ENCODE data around the gene GABRR3. TPM values are rescaled to one million over a fixed set of nuclear protein-coding genes. Genes with fewer than 3 reads are reported as not detected.

The GABRR3 gene
- total and polyA plus RNA-seq, 2 experiments from 2014 or later, result not detected

DNA sequence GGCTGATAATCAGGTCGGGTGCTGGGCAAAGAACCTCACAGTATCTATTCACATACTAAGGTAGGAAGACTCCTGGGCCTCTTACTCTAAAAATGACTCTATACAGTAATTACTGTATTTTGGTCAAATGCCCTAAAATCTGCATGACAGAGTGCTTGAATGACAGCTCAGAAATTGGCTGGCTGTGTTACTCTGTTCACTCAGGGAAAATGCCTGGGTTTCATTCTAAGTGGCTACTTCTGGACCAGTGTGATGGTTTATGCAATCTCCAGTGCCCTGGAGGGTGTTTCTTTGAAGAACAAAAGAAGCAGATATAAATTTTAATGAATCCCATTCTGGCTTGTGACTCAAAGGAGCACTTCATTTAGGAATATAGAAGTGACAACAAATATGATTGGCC lies 2.2 kb downstream of the GABRR3 start (continued):
- TF ChIP-seq ZNF462 (CRISPR knock-in tag; IDR thresholded peaks at IDR 0.05), result no peak
- no peak for TF ChIP-seq EZH2phosphoT487 (IDR thresholded peaks at IDR 0.05; ENCODE audit: unreplicated experiment)

GRCh38 chr3:98032265-98032664 lies 2.9 kb downstream of the GABRR3 start:
- no peak for ATAC-seq
- Histone ChIP-seq H2AFZ (no peak overlapping the region), H3K4me1 (ENCODE audit: insufficient read depth) (no peaks in the 10 kb centered on the region), H3K36me3 (ENCODE audit: insufficient read depth) (no peaks in the 10 kb centered on the region), H3K27me3 (ENCODE audit: insufficient read depth) (no peaks in the 10 kb centered on the region), H3K9me2 (ENCODE audit: insufficient read depth) (no peaks in the 10 kb centered on the region), H3K27ac (ENCODE audit: low read depth) (no peak overlapping the region), H3K79me2 (replicated peaks; ENCODE audit: insufficient read depth) (no peaks in the 10 kb centered on the region), H3F3A (replicated peaks; ENCODE audit: low read depth) (no peaks in the 10 kb centered on the region), H3K4me3 (no peak overlapping the region), H3K4me2 (no peak overlapping the region), H4K20me1 (replicated peaks; ENCODE audit: insufficient read depth) (no peaks in the 10 kb centered on the region)
- Mint-ChIP-seq H3K4me3 (no peak overlapping the region), H3K27ac (no peak overlapping the region), H3K27me3 (ENCODE audit: insufficient read depth, low read depth, poor library complexity) (no peaks in the 10 kb centered on the region), H3K4me1 (peaks cover 18% of the 10 kb centered on the region; the same call in 2 of the 3 replicates), H3K36me3 (ENCODE audit: low read depth) (no peaks in the 10 kb centered on the region), H3K9me3 (no peaks in the 10 kb centered on the region)
- DNase-seq (ENCODE audit: low spot score), result no peak
- no peak for TF ChIP-seq ZNF114 (CRISPR knock-in tag; IDR thresholded peaks at IDR 0.05)

DNA sequence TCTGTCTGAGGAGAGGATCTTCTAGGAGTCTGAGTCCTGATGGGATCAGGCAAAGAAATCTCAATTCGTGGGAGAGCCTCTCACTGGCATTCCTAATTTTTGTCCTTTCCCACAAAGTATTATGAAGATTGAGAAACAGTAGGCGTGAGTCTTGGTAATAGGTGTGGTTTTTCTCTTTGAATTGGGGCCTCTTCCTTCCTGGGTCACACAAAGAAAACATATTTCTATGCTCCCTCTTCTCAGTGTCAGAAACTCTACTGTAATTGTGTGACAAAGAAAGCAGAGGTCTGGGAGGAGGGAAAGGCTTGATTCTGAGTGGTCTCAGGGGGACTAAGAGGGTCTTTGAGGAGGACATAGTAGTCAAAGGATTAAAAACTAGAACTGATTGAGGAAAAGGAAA lies 6.0 kb downstream of the GABRR3 start:
- H3K79me2 ChIP-seq (replicated peaks; ENCODE audit: insufficient read depth), result no peaks in the 10 kb centered on the region
- TF ChIP-seq JUNB (IDR thresholded peaks at IDR 0.05; ENCODE audit: unreplicated experiment) (no peak), NANOG (IDR thresholded peaks at IDR 0.05; ENCODE audit: borderline replicate concordance) (no peak)
- H3K9me2 ChIP-seq (ENCODE audit: insufficient read depth), result no peaks in the 10 kb centered on the region
- no peaks in the 10 kb centered on the region for H3K36me3 ChIP-seq (ENCODE audit: insufficient read depth)
- no peaks in the 10 kb centered on the region for H4K20me1 ChIP-seq (replicated peaks; ENCODE audit: insufficient read depth)
- no peak for DNase-seq (ENCODE audit: low spot score)
- peaks cover 14% of the 10 kb centered on the region; the same call in 2 of the 3 replicates for H3K4me1 Mint-ChIP-seq
- H3K27ac ChIP-seq (ENCODE audit: low read depth), result no peak overlapping the region
- H3K4me2 ChIP-seq, result no peak overlapping the region
- no peaks in the 10 kb centered on the region for H3K4me1 ChIP-seq (ENCODE audit: insufficient read depth)
- H3K27me3 ChIP-seq (ENCODE audit: insufficient read depth), result no peaks in the 10 kb centered on the region
- H3K27ac Mint-ChIP-seq, result no peak overlapping the region
- H3K4me3 Mint-ChIP-seq, result no peak overlapping the region
- H3K4me3 ChIP-seq, result no peak overlapping the region
- ATAC-seq, result no peak
- no peaks in the 10 kb centered on the region for H3F3A ChIP-seq (replicated peaks; ENCODE audit: low read depth)
- no peaks in the 10 kb centered on the region for H3K36me3 Mint-ChIP-seq (ENCODE audit: low read depth)
- H3K9me3 Mint-ChIP-seq, result no peaks in the 10 kb centered on the region
- peak overlapping the region; percentile 50 for H2AFZ ChIP-seq
- H3K27me3 Mint-ChIP-seq (ENCODE audit: insufficient read depth, low read depth, poor library complexity), result no peaks in the 10 kb centered on the region

Measured in GM23338 (cell line).